Measurements from ENCODE around the gene ZNF646.

DNA sequence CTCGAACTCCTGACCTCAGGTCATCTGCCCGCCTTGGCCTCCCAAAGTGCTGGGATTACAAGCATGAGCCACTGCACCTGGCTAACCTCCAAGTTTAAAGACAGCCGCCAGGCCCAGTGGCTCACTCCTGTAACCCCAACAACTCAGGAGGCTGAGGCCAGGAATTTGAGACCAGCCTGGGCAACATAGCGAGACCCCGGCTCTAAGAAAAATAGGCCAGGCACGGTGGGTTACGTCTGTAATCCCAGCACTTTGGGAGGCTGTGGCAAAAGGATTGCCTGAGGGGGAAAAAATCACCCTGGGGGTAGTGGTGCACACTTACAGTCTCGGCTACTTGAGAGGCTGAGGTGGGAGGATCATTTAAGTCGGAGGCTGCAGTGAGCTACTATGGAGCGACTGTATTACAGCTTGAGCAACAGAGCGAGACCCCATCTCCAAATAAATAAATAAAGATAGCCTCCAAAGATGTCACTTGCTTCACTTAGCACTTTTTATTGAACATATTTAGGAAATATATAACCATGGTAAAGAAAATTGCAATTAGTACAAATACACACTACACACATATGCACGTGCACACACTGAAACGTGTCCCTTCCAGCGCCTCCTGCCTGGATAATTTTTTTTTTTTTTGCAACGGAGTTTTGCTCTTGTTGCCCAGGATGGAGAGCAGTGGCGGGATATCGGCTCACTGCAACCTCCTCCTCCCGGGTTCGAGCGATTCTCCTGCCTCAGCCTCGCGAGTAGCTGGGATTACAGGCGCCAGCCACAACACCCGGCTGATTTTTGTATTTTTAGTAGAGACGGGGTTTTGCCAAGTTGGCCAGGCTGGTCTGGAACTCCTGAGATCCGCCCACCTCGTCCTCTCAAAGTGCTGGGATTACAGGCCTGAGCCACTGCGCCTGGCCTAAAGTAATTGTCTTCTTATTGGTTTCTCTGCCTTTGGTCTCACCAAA, 32.6 kb downstream of the ZNF646 start:
- TF ChIP-seq, protein P1, sequence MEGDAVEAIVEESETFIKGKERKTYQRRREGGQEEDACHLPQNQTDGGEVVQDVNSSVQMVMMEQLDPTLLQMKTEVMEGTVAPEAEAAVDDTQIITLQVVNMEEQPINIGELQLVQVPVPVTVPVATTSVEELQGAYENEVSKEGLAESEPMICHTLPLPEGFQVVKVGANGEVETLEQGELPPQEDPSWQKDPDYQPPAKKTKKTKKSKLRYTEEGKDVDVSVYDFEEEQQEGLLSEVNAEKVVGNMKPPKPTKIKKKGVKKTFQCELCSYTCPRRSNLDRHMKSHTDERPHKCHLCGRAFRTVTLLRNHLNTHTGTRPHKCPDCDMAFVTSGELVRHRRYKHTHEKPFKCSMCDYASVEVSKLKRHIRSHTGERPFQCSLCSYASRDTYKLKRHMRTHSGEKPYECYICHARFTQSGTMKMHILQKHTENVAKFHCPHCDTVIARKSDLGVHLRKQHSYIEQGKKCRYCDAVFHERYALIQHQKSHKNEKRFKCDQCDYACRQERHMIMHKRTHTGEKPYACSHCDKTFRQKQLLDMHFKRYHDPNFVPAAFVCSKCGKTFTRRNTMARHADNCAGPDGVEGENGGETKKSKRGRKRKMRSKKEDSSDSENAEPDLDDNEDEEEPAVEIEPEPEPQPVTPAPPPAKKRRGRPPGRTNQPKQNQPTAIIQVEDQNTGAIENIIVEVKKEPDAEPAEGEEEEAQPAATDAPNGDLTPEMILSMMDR (conservative IDR thresholded peaks at IDR 0.05): no peak
- no peak for TF ChIP-seq ZFX (IDR thresholded peaks at IDR 0.05)
